ENCODE data around the gene PALLD. TPM values are rescaled to one million over a fixed set of nuclear protein-coding genes. Genes with fewer than 3 reads are reported as not detected.
A peak's percentile ranks its signal among the peaks of the same experiment; 100 is the strongest.

Gene PALLD
- total RNA-seq, 1 experiment from 2014 or later, result 6.5 TPM

GRCh38 chr4:168451331-168451730, 45.5 kb upstream of the PALLD start:
- DNase-seq (ENCODE audit: low read depth, low spot score) (no peak), ATAC-seq (no peak)
- in situ Hi-C loops (cut with HindIII; ENCODE audit: low pct_unique_long_range_greater_than_20kb, low sequenced_read_pairs) (no loop called here), intact Hi-C loops (cut with micrococcal nuclease; ENCODE audit: unreplicated experiment) (no loop called here)
- Histone ChIP-seq H3K27ac (ENCODE audit: low read length) (no peak overlapping the region), H3K36me3 (ENCODE audit: control insufficient read depth, insufficient read depth, low read length) (no peaks in the 10 kb centered on the region), H3K4me3 (ENCODE audit: low read depth in 2 of 2, low read length in 2 of 2) (no peak overlapping the region), H3K4me1 (ENCODE audit: control insufficient read depth, insufficient read depth, low read length) (no peaks in the 10 kb centered on the region; the same call in 1 of the 2 replicates), H3K27me3 (ENCODE audit: control insufficient read depth, insufficient read depth, low read length) (no peaks in the 10 kb centered on the region), H3K9me3 (ENCODE audit: control insufficient read depth, insufficient read depth, low read depth, low read length) (no peaks in the 10 kb centered on the region)
- no peak for TF ChIP-seq CTCF (IDR thresholded peaks at IDR 0.05)
- no peak for TF ChIP-seq POLR2AphosphoS5 (IDR thresholded peaks at IDR 0.05; ENCODE audit: low read depth, low read length)
- TF ChIP-seq, protein P1, sequence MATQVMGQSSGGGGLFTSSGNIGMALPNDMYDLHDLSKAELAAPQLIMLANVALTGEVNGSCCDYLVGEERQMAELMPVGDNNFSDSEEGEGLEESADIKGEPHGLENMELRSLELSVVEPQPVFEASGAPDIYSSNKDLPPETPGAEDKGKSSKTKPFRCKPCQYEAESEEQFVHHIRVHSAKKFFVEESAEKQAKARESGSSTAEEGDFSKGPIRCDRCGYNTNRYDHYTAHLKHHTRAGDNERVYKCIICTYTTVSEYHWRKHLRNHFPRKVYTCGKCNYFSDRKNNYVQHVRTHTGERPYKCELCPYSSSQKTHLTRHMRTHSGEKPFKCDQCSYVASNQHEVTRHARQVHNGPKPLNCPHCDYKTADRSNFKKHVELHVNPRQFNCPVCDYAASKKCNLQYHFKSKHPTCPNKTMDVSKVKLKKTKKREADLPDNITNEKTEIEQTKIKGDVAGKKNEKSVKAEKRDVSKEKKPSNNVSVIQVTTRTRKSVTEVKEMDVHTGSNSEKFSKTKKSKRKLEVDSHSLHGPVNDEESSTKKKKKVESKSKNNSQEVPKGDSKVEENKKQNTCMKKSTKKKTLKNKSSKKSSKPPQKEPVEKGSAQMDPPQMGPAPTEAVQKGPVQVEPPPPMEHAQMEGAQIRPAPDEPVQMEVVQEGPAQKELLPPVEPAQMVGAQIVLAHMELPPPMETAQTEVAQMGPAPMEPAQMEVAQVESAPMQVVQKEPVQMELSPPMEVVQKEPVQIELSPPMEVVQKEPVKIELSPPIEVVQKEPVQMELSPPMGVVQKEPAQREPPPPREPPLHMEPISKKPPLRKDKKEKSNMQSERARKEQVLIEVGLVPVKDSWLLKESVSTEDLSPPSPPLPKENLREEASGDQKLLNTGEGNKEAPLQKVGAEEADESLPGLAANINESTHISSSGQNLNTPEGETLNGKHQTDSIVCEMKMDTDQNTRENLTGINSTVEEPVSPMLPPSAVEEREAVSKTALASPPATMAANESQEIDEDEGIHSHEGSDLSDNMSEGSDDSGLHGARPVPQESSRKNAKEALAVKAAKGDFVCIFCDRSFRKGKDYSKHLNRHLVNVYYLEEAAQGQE (IDR thresholded peaks at IDR 0.05; ENCODE audit: insufficient read depth in 1 of 2, low read depth in 2 of 2, low read length in 1 of 2), result no peak
- no peak for TF ChIP-seq TCF7L2 (IDR thresholded peaks at IDR 0.05; ENCODE audit: low read depth, low read length)
- TF ChIP-seq SIN3A (IDR thresholded peaks at IDR 0.05; ENCODE audit: borderline replicate concordance, insufficient read depth, low read depth, low read length), result no peak
- ChIA-PET CTCF (no interaction called here), POLR2A (no interaction called here)
- BruUV-seq (replicated peaks), result no TSS peak

DNA sequence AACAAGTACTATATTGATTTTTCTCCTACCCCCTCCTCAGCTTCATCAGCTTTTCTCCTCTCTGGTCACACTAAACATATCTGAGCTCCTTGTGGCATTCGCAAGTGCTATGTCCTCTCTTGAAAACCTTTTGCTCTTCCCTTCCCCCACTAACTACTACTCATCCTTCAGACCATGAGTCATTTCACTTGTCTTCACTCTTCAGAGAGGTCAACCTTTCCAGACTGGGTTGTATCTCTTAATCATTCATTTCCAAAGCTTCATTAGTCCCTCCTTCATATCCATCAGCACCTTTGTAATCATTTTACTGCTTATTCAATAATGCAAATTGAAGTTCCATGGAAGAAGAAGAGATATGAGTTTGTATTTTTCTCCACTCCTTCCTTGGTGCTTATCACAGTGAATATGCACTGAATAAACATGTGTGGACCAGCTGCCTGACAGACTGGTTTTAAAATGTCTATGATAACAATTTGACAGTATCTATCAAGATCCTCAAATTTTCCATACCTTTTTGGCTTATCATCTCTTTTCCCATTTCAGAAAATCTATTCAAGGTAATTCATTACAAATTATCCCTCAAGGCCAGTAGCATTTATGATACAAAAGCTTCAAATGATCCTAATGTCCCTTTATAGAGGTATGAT, 45.0 kb upstream of the PALLD start:
- no peaks in the 10 kb centered on the region; the same call in 1 of the 2 replicates for H3K4me1 ChIP-seq (ENCODE audit: control insufficient read depth, insufficient read depth, low read length)
- TF ChIP-seq SIN3A (IDR thresholded peaks at IDR 0.05; ENCODE audit: borderline replicate concordance, insufficient read depth, low read depth, low read length), result no peak
- TF ChIP-seq, protein P1 (IDR thresholded peaks at IDR 0.05; ENCODE audit: insufficient read depth in 1 of 2, low read depth in 2 of 2, low read length in 1 of 2), result no peak
- no peak overlapping the region for H3K4me3 ChIP-seq (ENCODE audit: low read depth in 2 of 2, low read length in 2 of 2)
- H3K27me3 ChIP-seq (ENCODE audit: control insufficient read depth, insufficient read depth, low read length), result no peaks in the 10 kb centered on the region
- in situ Hi-C loops (cut with HindIII; ENCODE audit: low pct_unique_long_range_greater_than_20kb, low sequenced_read_pairs) (no loop called here), intact Hi-C loops (cut with micrococcal nuclease; ENCODE audit: unreplicated experiment) (no loop called here)
- POLR2A ChIA-PET, result no interaction called here
- BruUV-seq (replicated peaks), result no TSS peak
- H3K36me3 ChIP-seq (ENCODE audit: control insufficient read depth, insufficient read depth, low read length), result no peaks in the 10 kb centered on the region
- peak; percentile 67 for DNase-seq (ENCODE audit: low read depth, low spot score)
- no peaks in the 10 kb centered on the region for H3K9me3 ChIP-seq (ENCODE audit: control insufficient read depth, insufficient read depth, low read depth, low read length)
- CTCF ChIA-PET, result no interaction called here
- no peak for ATAC-seq
- H3K27ac ChIP-seq (ENCODE audit: low read length), result no peak overlapping the region

All from Panc1 (cell line).